Esophagus squamous epithelium (tissue), 5 donors: ENCODE measurements around the gene IL16. TPM values are rescaled to one million over a fixed set of nuclear protein-coding genes. Genes with fewer than 3 reads are reported as not detected.

Experiments
- DNase-seq: peaks from one replicate; lab custom pipeline; 2025; lab: John Stamatoyannopoulos, UW
- H3K27ac ChIP-seq, 4 donors: fragments of 200-600 bp; sonication (generic); one replicate each; pipeline ENCODE4 v1.5.1; 2016 to 2019; ENCODE audit warnings: mild to moderate bottlenecking in 1 of 4
- H3K27me3 ChIP-seq, 4 donors: fragments of 200-600 bp; sonication (generic); 1 replicate in 3 of 4; 2 replicates in 1 of 4; pipeline versions ENCODE4 v1.5.1 to v1.6.0; 2017 to 2021; ENCODE audit warnings: antibody characterized with exemption in 1 of 4
- H3K36me3 ChIP-seq, 3 donors: fragments of 200-600 bp; sonication (generic); one replicate each; pipeline ENCODE4 v1.5.1; 2016 to 2019
- H3K4me1 ChIP-seq, 3 donors: fragments of 200-600 bp; sonication (generic); one replicate each; pipeline ENCODE4 v1.5.1; 2017 to 2019
- H3K4me3 ChIP-seq, 4 donors: fragments of 200-600 bp; sonication (generic); 1 replicate in 3 of 4; 2 replicates in 1 of 4; pipeline ENCODE4 v1.5.1; 2016 to 2019; ENCODE audit warnings: mild to moderate bottlenecking in 2 of 4, moderate library complexity in 1 of 4
- H3K9me3 ChIP-seq, 3 donors: fragments of 200-600 bp; sonication (generic); one replicate each; pipeline ENCODE4 v1.5.1; 2016 to 2019
- CTCF ChIP-seq, 6 experiments: fragments of 450-650 bp in 4 of 6; fragments of 200-600 bp in 2 of 6; sonication (generic) in 2 of 6; IDR thresholded peaks; one replicate each; pipeline ENCODE4 v1.5.1; 2016 to 2019; ENCODE audit warnings: antibody characterized with exemption in 6 of 6, mild to moderate bottlenecking in 4 of 6, moderate library complexity in 4 of 6
- POLR2A ChIP-seq, 4 donors: fragments of 450-650 bp; IDR thresholded peaks; one replicate each; pipeline ENCODE4 v1.6.1; 2017; ENCODE audit warnings: antibody characterized with exemption in 4 of 4, mild to moderate bottlenecking in 4 of 4, moderate library complexity in 3 of 4
- WGBS, 2 donors: methylation state at CpG; one replicate each; pipeline ENCODE4 v1.1.5; 2018; 5-methylcytosine and 5-hydroxymethylcytosine counted together
- intact Hi-C: fragments of 100-400 bp; cut with DNase I; formaldehyde crosslinking; loops from one replicate; pipeline ENCODE4 v1.15.0; 2022
- total RNA-seq, 4 donors: library from RNA; depleted of rRNA; stranded (reverse); fragments of >200 nt; gene quantifications; one replicate each; pipeline ENCODE4 v1.1.0, GENCODE V29; 2016
- donor health status: DM: yes; HTN: yes; CAD: no.

Gene IL16
- total RNA-seq, 4 donors from 2014 or later: 2.3 to 20.0 (median 4.6) TPM

GRCh38 chr15:81160312-81161159 lies 36.1 kb upstream of the IL16 start:
- peaks cover 24 to 69% (median 41%) of the 10 kb centered on the region in 3 donors for H3K4me1 ChIP-seq
- no peaks in the 10 kb centered on the region for H3K9me3 ChIP-seq
- peak overlapping the region; percentile 41 to 72 (median 56) for H3K27ac ChIP-seq
- intact Hi-C loops: no loop called here
- DNase-seq: no peak
- 11 to 33% methylated on average over 4 of the region's 11 CpGs for WGBS, 2 donors
- TF ChIP-seq POLR2A (IDR thresholded peaks at IDR 0.05) (no peak), CTCF (IDR thresholded peaks at IDR 0.05) (peak in 1 of 6 experiments; percentile 6)
- peaks cover 0 to 12% (median 0%) of the 10 kb centered on the region in 4 donors for H3K27me3 ChIP-seq
- no peak overlapping the region for H3K4me3 ChIP-seq
- no peaks in the 10 kb centered on the region for H3K36me3 ChIP-seq

- Histone ChIP-seq H3K27me3 (peaks cover 0 to 12% (median 0%) of the 10 kb centered on the region in 4 donors), H3K4me3 (no peak overlapping the region), H3K36me3 (no peaks in the 10 kb centered on the region), H3K4me1 (peaks cover 24 to 63% (median 44%) of the 10 kb centered on the region in 3 donors), H3K27ac (peak overlapping the region; percentile 41 to 72 (median 56)), H3K9me3 (no peaks in the 10 kb centered on the region)
- DNase-seq: no peak
- 21 to 23% methylated on average over 4 of the region's 4 CpGs for WGBS, 2 donors
- intact Hi-C loops: no loop called here
- TF ChIP-seq CTCF (IDR thresholded peaks at IDR 0.05) (no peak), POLR2A (IDR thresholded peaks at IDR 0.05) (no peak)
These were observed 35.5 kb upstream of the IL16 start for GRCh38 chr15:81161160-81161673.

- intact Hi-C loops: no loop called here
- peaks cover 0 to 12% (median 0%) of the 10 kb centered on the region in 4 donors for H3K27me3 ChIP-seq
- no peak overlapping the region for H3K4me3 ChIP-seq
- 53 to 74% methylated on average over 7 of the region's 7 CpGs for WGBS, 2 donors
- H3K27ac ChIP-seq: peak overlapping the region in 2 of 4 donors; percentile 60 to 72
- H3K4me1 ChIP-seq: peaks cover 24 to 62% (median 49%) of the 10 kb centered on the region in 3 donors
- H3K36me3 ChIP-seq: no peaks in the 10 kb centered on the region
- DNase-seq: no peak
- TF ChIP-seq POLR2A (IDR thresholded peaks at IDR 0.05) (no peak), CTCF (IDR thresholded peaks at IDR 0.05) (no peak)
- H3K9me3 ChIP-seq: no peaks in the 10 kb centered on the region
These were observed 34.8 kb upstream of the IL16 start for GRCh38 chr15:81161851-81162250.

- H3K4me3 ChIP-seq: no peak overlapping the region
- H3K4me1 ChIP-seq: peaks cover 24 to 57% (median 51%) of the 10 kb centered on the region in 3 donors
- DNase-seq: no peak
- no peaks in the 10 kb centered on the region for H3K9me3 ChIP-seq
- intact Hi-C loops: no loop called here
- 56 to 62% methylated on average over 2 to 3 of the region's 3 CpGs for WGBS, 2 donors
- peak overlapping the region in 3 of 4 donors; percentile 19 to 52 (median 46) for H3K27ac ChIP-seq
- H3K27me3 ChIP-seq: peaks cover 0 to 15% (median 0%) of the 10 kb centered on the region in 4 donors
- no peaks in the 10 kb centered on the region for H3K36me3 ChIP-seq
- TF ChIP-seq CTCF (IDR thresholded peaks at IDR 0.05) (no peak), POLR2A (IDR thresholded peaks at IDR 0.05) (no peak)
These were observed 32.5 kb upstream of the IL16 start for GRCh38 chr15:81163961-81164800.
